HG03575 (cell line): Measurements from ENCODE around the gene DDX25.

Source experiments
- ATAC-seq: cut with Tn5 transposase; IDR thresholded peaks from one replicate; pipeline ENCODE4 v1.9.1; 2021; ENCODE audit not compliant: unreplicated experiment, insufficient number of reproducible peaks, low FRiP score; ENCODE audit errors: extremely low read depth

Gene DDX25

GRCh38 chr11:125958872-125959400 is 54.6 kb downstream of the DDX25 start:
- no peak for ATAC-seq

GRCh38 chr11:125959511-125959910 is 55.2 kb downstream of the DDX25 start:
- no peak for ATAC-seq

GRCh38 chr11:125959931-125960330 is 55.6 kb downstream of the DDX25 start:
- ATAC-seq: no peak

GRCh38 chr11:125960771-125961170 is 56.5 kb downstream of the DDX25 start:
- ATAC-seq: no peak

GRCh38 chr11:125967515-125967914 is 63.2 kb downstream of the DDX25 start:
- no peak for ATAC-seq

- no peak for ATAC-seq
Observed at GRCh38 chr11:125968354-125968753, 64.0 kb downstream of the DDX25 start.

- ATAC-seq: no peak
Observed at GRCh38 chr11:125971618-125972017, 67.3 kb downstream of the DDX25 start.

GRCh38 chr11:125974284-125974683 is 70.0 kb downstream of the DDX25 start:
- ATAC-seq: no peak

GRCh38 chr11:125975634-125976033 is 71.3 kb downstream of the DDX25 start:
- no peak for ATAC-seq

GRCh38 chr11:125976156-125976555 is 71.8 kb downstream of the DDX25 start:
- no peak for ATAC-seq

GRCh38 chr11:125977333-125977732 is 73.0 kb downstream of the DDX25 start:
- no peak for ATAC-seq

GRCh38 chr11:125978181-125978716 is 73.9 kb downstream of the DDX25 start:
- ATAC-seq: no peak
